ENCODE results near the gene DENND4B.

Gene DENND4B

DNA sequence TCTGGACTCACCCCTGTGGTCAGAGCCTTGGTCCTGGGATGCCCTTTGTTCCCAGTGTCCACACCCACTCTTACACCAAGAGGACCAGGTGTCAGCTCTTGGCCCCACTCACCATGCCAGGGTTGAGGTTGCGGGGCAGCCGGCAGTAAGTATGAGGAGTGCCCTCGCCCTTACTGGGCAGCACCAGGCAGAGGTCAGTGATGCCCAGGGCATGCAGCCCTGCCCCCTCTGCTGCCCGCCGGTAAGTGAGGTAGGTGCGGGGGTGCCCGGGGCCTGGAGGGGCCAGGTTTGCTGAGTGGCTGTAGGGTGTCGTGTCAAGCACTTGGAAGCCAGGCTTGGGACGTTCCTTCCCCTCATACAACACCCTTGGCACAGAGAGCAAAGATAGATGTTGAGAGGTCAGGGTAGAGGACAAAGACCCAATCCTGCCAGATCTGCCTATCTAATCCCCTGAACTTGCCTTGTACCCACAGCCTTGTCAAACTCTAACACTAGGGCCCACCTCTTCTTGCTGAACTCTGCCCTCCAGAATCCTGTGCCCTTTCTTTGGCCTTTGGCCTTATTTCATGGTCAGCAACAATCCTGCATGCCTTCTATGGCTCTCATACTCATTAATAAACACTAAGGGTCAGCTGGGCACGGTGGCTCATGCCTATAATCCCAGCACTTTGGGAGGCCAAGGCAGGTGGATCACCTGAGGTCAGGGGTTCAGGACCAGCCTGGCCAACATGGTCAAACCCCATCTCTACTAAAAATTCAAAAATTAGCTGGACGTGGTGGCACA is 3.6 kb downstream of the DENND4B start:
- Mint-ChIP-seq H3K4me1 (peaks cover 64% of the 10 kb centered on the region), H3K36me3 (peaks cover 58% of the 10 kb centered on the region), H3K27me3 (no peaks in the 10 kb centered on the region), H3K27ac (peak overlapping the region; percentile 93), H3K4me3 (no peak overlapping the region), H3K9me3 (no peaks in the 10 kb centered on the region)
- no peak for ATAC-seq

GRCh38 chr1:153941826-153942725 is 4.4 kb downstream of the DENND4B start:
- Mint-ChIP-seq H3K4me1 (peaks cover 56% of the 10 kb centered on the region), H3K4me3 (no peak overlapping the region), H3K27me3 (no peaks in the 10 kb centered on the region), H3K36me3 (peaks cover 67% of the 10 kb centered on the region), H3K9me3 (no peaks in the 10 kb centered on the region), H3K27ac (peak overlapping the region; percentile 93)
- ATAC-seq = no peak

GRCh38 chr1:153940756-153941155 is 5.8 kb downstream of the DENND4B start:
- H3K27me3 Mint-ChIP-seq = no peaks in the 10 kb centered on the region
- H3K4me3 Mint-ChIP-seq = no peak overlapping the region
- H3K36me3 Mint-ChIP-seq = peaks cover 80% of the 10 kb centered on the region
- H3K27ac Mint-ChIP-seq = peak overlapping the region; percentile 14
- peaks cover 50% of the 10 kb centered on the region for H3K4me1 Mint-ChIP-seq
- H3K9me3 Mint-ChIP-seq = no peaks in the 10 kb centered on the region
- ATAC-seq = no peak

DNA sequence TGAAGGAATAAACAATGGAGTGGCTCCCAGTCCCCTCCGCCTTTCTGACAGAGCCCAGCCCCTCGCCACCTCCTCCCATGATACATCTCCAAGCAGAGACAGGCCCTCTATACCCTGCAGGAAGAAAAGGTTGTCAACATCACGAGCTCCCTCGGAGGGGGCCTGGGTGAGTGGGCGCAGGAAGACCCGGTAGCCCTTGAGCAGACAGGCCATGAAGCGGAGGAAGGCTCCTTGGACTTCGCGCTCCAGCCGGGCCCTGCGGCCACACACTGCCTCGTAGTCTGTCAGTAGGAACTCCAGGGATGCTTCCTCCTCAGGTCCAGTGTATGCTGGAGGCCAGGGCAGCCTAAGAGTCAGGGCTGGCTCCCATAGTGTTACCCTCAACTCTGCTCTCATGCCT is 7.0 kb downstream of the DENND4B start:
- peak overlapping the region; percentile 46 for H3K27ac Mint-ChIP-seq

DNA sequence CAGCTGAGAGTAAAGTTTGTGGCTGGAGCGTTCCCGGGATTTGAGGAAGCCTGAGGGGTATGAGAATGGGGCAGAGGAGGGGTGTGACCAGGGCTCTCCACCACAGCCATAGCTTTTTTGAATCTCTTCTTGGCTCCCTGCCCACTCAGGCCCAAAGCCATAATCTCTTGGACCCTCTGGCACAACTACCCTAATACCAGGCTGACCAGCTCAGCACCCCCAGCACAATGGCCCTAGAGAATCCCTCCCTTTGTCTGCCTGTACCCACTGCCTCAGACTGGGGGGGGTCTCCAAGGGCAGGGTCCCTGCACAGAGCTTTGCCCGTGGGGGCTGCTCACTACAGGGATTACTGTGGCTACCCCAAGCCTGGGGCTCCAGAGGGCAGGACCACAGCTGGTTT is 7.5 kb downstream of the DENND4B start:
- H3K27me3 Mint-ChIP-seq = no peaks in the 10 kb centered on the region
- peaks cover 45% of the 10 kb centered on the region for H3K4me1 Mint-ChIP-seq
- H3K27ac Mint-ChIP-seq = peak overlapping the region; percentile 46
- no peak for ATAC-seq
- H3K4me3 Mint-ChIP-seq = no peak overlapping the region
- peaks cover 88% of the 10 kb centered on the region for H3K36me3 Mint-ChIP-seq
- H3K9me3 Mint-ChIP-seq = no peaks in the 10 kb centered on the region

More for the DNA sequence above, 7.0 kb downstream of the DENND4B start:
- no peak for ATAC-seq
- Mint-ChIP-seq H3K27me3 (no peaks in the 10 kb centered on the region), H3K4me1 (peaks cover 49% of the 10 kb centered on the region), H3K9me3 (no peaks in the 10 kb centered on the region), H3K4me3 (no peak overlapping the region), H3K36me3 (peaks cover 88% of the 10 kb centered on the region)

DNA sequence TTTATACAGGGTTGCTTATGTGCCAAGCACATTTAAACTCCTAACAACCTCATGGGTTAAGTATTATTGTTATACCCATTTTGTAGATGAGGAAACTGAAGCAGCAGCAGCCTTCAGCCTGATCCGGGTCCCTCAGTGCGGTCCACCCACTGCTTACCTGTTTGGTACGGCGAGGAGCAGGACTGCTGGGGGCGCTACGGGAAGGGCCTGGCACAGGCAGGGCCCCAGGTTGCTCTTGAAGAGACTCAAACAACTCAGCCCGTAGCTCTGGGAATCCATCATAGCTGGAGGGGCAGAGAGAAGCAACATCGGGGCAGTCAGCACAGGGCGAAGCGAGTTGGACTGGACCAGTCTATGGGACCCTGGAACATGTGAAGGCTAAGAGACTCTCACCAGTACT is 9.2 kb downstream of the DENND4B start:
- Mint-ChIP-seq H3K4me1 (peaks cover 29% of the 10 kb centered on the region), H3K9me3 (no peaks in the 10 kb centered on the region), H3K4me3 (no peak overlapping the region), H3K36me3 (peaks cover 84% of the 10 kb centered on the region), H3K27ac (no peak overlapping the region), H3K27me3 (no peaks in the 10 kb centered on the region)
- ATAC-seq = no peak

GRCh38 chr1:153936011-153936802 is 10.3 kb downstream of the DENND4B start:
- H3K4me1 Mint-ChIP-seq = peaks cover 25% of the 10 kb centered on the region
- peaks cover 80% of the 10 kb centered on the region for H3K36me3 Mint-ChIP-seq
- no peak overlapping the region for H3K27ac Mint-ChIP-seq
- H3K9me3 Mint-ChIP-seq = no peaks in the 10 kb centered on the region
- no peaks in the 10 kb centered on the region for H3K27me3 Mint-ChIP-seq
- ATAC-seq = no peak
- H3K4me3 Mint-ChIP-seq = no peak overlapping the region

- no peaks in the 10 kb centered on the region for H3K27me3 Mint-ChIP-seq
- no peak overlapping the region for H3K4me3 Mint-ChIP-seq
- peak overlapping the region; percentile 74 for H3K27ac Mint-ChIP-seq
- H3K9me3 Mint-ChIP-seq = no peaks in the 10 kb centered on the region
- H3K36me3 Mint-ChIP-seq = peaks cover 74% of the 10 kb centered on the region
- ATAC-seq = no peak
- peaks cover 14% of the 10 kb centered on the region for H3K4me1 Mint-ChIP-seq
Observed at GRCh38 chr1:153934746-153935145, 11.8 kb downstream of the DENND4B start.

DNA sequence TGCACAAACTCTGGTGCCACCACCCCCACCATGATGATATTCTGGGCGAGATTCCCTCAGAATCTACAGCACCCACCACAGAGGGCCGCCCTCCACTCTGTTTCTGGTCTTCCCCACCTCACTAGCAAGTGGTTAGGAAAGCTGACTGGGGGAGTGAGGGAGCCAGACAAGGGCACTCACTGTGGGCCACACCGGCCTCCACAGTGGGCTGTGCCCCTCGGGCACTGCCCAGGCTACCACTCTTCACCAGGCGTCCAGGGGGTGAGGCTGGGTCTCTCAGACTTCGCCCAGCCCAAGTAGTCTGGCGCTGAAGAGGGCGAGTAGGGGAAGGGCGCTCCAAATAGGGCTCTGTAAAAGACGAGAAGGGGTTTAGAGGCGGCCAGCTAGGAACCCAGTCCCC is 12.6 kb downstream of the DENND4B start:
- Mint-ChIP-seq H3K27me3 (no peaks in the 10 kb centered on the region), H3K4me1 (peaks cover 6% of the 10 kb centered on the region), H3K4me3 (no peak overlapping the region), H3K9me3 (no peaks in the 10 kb centered on the region), H3K27ac (peak overlapping the region; percentile 74), H3K36me3 (peaks cover 70% of the 10 kb centered on the region)
- no peak for ATAC-seq

GRCh38 chr1:153933430-153933829 is 13.1 kb downstream of the DENND4B start:
- peaks cover 69% of the 10 kb centered on the region for H3K36me3 Mint-ChIP-seq
- H3K27ac Mint-ChIP-seq = no peak overlapping the region
- H3K4me1 Mint-ChIP-seq = peaks cover 9% of the 10 kb centered on the region
- no peak for ATAC-seq
- no peaks in the 10 kb centered on the region for H3K27me3 Mint-ChIP-seq
- H3K9me3 Mint-ChIP-seq = no peaks in the 10 kb centered on the region
- H3K4me3 Mint-ChIP-seq = no peak overlapping the region

GRCh38 chr1:153932156-153933131 is 14.1 kb downstream of the DENND4B start:
- H3K4me1 Mint-ChIP-seq = peaks cover 14% of the 10 kb centered on the region
- peaks cover 63% of the 10 kb centered on the region for H3K36me3 Mint-ChIP-seq
- no peak overlapping the region for H3K27ac Mint-ChIP-seq
- ATAC-seq = no peak
- H3K27me3 Mint-ChIP-seq = no peaks in the 10 kb centered on the region
- H3K9me3 Mint-ChIP-seq = no peaks in the 10 kb centered on the region
- H3K4me3 Mint-ChIP-seq = no peak overlapping the region

DNA sequence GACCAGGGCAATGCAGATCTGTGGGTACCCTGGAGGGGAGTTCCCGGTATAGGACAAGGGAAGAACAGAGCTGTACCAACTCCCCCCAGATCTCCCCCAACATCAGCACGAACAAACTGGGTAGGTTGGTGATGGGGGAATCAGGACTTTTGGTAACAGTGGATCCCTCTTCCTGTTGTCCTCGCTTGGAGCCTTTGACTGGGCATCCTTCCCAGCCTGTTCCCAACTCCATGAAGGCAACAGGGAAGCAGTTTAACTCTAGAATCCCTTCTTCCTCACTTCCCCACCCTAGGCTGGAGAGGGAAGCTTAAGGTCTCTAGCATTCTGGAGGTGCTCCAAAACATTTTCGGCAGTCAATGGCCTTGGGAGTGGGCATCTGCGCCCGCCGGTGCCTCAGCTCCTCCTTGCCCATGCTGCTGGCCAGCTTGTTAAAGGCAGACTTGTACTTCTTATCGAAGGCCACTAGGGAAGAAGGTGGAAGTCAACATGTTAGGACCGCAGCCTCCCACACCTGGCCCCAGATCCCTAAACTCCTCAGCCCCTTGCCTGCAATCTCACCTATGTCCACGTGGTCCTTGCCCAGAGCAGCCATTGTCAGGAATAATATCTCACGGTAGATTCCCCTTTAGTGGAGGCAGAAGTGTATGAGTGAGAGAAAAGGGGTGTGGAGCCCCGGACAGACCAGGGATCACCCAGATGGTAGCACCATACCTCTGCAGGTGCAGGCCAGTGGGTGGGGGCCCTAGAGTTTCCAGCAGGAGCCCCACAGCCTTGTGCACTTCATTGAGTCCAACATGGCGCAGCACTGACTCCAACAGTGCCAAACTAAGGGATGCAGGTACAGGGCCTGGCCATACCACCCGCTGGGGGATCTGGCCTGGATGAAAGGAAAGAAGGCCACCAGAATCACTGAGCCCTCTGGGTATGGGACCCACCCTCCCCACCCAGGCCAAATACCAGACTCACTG is 16.3 kb downstream of the DENND4B start:
- Mint-ChIP-seq H3K9me3 (no peaks in the 10 kb centered on the region), H3K27ac (no peak overlapping the region), H3K36me3 (peaks cover 45% of the 10 kb centered on the region), H3K27me3 (no peaks in the 10 kb centered on the region), H3K4me1 (peaks cover 14% of the 10 kb centered on the region), H3K4me3 (no peak overlapping the region)
- no peak for ATAC-seq

DNA sequence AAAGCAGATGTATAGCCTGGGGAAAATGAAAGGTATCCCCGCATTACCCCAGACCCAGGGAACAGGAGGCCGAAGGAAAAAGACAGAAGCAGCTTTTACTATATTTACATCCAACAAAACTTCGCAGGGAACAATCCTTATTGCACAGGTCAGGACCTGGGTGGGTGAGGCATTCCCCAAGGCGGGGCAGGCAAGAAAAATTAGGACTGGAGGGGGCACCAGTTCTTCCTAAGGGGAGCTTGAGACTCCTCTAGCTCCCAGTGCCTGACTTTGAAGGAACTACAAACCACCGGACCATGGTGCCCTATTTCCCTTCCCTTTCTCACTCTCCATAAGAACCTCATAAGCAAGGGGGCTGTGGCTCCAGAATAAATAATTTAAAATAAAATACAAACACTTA is 17.1 kb downstream of the DENND4B start:
- Mint-ChIP-seq H3K36me3 (peaks cover 36% of the 10 kb centered on the region), H3K27ac (peak overlapping the region; percentile 58), H3K9me3 (no peaks in the 10 kb centered on the region), H3K27me3 (no peaks in the 10 kb centered on the region), H3K4me1 (peaks cover 9% of the 10 kb centered on the region), H3K4me3 (no peak overlapping the region)
- ATAC-seq = no peak

All from stimulated activated memory B cell treated with anti-CD40 and anti-IgM and Interleukin-4, amounts not matched to agents 10 μg/mL and 1 μg/mL and 100 μg/mL, for 72 hours (primary cell).